ENCODE measurements around the gene AARSD1.
A peak's percentile ranks its signal among the peaks of the same experiment; 100 is the strongest.
"Not testable (repeated sequence)": the region's sequence is repeated elsewhere in the genome, so short reads cannot be mapped to it uniquely, and the experiment has no call there.

The AARSD1 gene

GRCh38 chr17:42920106-42920900 is 44.0 kb downstream of the AARSD1 start:
- DNase-seq, result no peak

- not testable (repeated sequence) for DNase-seq
These were observed 44.7 kb downstream of the AARSD1 start for GRCh38 chr17:42919522-42920077.

- DNase-seq, result no peak
These were observed 45.2 kb downstream of the AARSD1 start for GRCh38 chr17:42918902-42919521.

- DNase-seq, result no peak
These were observed 47.0 kb downstream of the AARSD1 start for GRCh38 chr17:42917236-42917603.

GRCh38 chr17:42916388-42917235 is 47.6 kb downstream of the AARSD1 start:
- not testable (repeated sequence) for DNase-seq

GRCh38 chr17:42915288-42915687 is 49.0 kb downstream of the AARSD1 start:
- DNase-seq, result not testable (repeated sequence)

- no peak for DNase-seq
These were observed 50.2 kb downstream of the AARSD1 start for GRCh38 chr17:42913981-42914617.

- DNase-seq, result no peak
These were observed 50.7 kb downstream of the AARSD1 start for GRCh38 chr17:42913522-42913921.

- no peak for DNase-seq
These were observed 55.2 kb downstream of the AARSD1 start for GRCh38 chr17:42908872-42909700.

GRCh38 chr17:42906772-42907446 is 57.3 kb downstream of the AARSD1 start:
- DNase-seq, result peak; percentile 26

- DNase-seq, result no peak
These were observed 60.2 kb downstream of the AARSD1 start for GRCh38 chr17:42904110-42904469.

- no peak for DNase-seq
These were observed 62.6 kb downstream of the AARSD1 start for GRCh38 chr17:42901535-42902229.
